ENCODE results near the gene RASSF4.

DNA sequence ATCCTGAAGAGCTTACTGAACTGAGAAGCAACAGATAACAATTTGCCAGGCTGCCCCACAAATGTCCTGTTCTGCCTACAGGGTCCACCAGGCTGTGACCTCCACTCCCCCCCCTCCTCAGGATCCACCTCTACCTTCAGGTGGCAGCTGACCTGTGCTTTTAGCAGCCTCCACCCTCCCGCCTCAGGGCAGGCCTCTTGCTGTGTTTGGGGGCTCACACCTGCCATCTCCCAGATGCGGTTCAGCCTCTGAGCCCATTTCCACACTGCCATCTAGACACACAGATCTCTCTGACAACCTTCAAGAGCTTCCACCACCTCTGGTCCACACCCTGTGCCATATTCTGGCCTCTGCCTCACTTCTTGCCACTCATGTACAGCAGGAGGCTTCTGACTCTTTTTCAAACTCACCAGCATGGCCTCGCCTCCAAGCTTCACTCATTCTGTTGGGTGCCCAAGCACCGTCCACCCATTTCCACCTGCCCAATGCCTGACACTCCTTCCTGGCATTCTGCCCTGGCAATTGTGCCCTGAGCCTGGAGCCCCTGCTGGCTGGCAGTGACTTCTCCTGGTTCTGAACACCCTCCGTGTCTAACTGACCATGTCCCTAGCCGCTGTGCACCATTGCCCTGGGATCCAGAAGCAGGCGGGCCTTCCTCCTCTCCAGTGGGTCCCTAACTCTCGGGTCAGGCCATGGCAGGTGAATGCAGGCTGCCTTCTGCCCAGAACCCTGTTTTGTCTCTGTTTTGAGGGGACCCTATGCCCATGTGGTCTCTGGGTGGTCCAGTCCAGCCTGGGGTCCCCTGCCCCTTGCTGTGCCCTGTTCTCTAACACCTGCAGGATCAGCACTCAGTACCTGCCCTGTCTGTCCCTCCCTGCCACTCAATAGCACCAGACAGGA is 30.0 kb upstream of the RASSF4 start:
- TF ChIP-seq POLR2AphosphoS5 (IDR thresholded peaks at IDR 0.05) (no peak), POLR2A (IDR thresholded peaks at IDR 0.05) (no peak)
- TF ChIP-seq, protein P1, sequence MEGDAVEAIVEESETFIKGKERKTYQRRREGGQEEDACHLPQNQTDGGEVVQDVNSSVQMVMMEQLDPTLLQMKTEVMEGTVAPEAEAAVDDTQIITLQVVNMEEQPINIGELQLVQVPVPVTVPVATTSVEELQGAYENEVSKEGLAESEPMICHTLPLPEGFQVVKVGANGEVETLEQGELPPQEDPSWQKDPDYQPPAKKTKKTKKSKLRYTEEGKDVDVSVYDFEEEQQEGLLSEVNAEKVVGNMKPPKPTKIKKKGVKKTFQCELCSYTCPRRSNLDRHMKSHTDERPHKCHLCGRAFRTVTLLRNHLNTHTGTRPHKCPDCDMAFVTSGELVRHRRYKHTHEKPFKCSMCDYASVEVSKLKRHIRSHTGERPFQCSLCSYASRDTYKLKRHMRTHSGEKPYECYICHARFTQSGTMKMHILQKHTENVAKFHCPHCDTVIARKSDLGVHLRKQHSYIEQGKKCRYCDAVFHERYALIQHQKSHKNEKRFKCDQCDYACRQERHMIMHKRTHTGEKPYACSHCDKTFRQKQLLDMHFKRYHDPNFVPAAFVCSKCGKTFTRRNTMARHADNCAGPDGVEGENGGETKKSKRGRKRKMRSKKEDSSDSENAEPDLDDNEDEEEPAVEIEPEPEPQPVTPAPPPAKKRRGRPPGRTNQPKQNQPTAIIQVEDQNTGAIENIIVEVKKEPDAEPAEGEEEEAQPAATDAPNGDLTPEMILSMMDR (IDR thresholded peaks at IDR 0.05), result no peak
